ENCODE measurements around the gene TPPP2. TPM values are rescaled to one million over a fixed set of nuclear protein-coding genes. Genes with fewer than 3 reads are reported as not detected.

Gene TPPP2
- total and polyA plus RNA-seq, 9 of the 15 experiments (the other 6 are each of a cell fraction or from before 2014, with no cell fraction given), result 0.18 TPM; not detected in 8

GRCh38 chr14:21020977-21021545 lies 9.0 kb upstream of the TPPP2 start (continued):
- TF ChIP-seq ATF4 (CRISPR knock-in tag; IDR thresholded peaks at IDR 0.05) (no peak), CBX1 (IDR thresholded peaks at IDR 0.05; ENCODE audit: low read depth) (no peak)

GRCh38 chr14:21022686-21023085 lies 7.3 kb upstream of the TPPP2 start:
- intact Hi-C loops (cut with micrococcal nuclease), result no loop called here
- no peak for FAIRE-seq

More at GRCh38 chr14:21022686-21023085, 7.3 kb upstream of the TPPP2 start:
- WGBS (ENCODE audit: insufficient coverage, low coverage, missing lambda C conversion rate), result 83% methylated on average over 4 of the region's 5 CpGs
- peaks cover 30% of the 10 kb centered on the region; the same call in 1 of the 3 replicates for H3K36me3 ChIP-seq (ENCODE audit: control insufficient read depth, insufficient read depth, low read length)
- TF ChIP-seq ZNF408 (CRISPR knock-in tag; IDR thresholded peaks at IDR 0.05; ENCODE audit: low read depth), result no peak
- no peak for TF ChIP-seq PCBP2 (IDR thresholded peaks at IDR 0.05; ENCODE audit: low read depth, low read length, poor library complexity, severe bottlenecking)
- TF ChIP-seq AFF1 (IDR thresholded peaks at IDR 0.05; ENCODE audit: low read depth in 1 of 2, partially characterized antibody in 2 of 2), result no peak
- TF ChIP-seq ZNF174 (CRISPR knock-in tag; IDR thresholded peaks at IDR 0.05), result no peak
- TF ChIP-seq ILK (tag; IDR thresholded peaks at IDR 0.05; ENCODE audit: borderline replicate concordance, low read depth), result no peak
- peaks cover 21% of the 10 kb centered on the region for H3K79me2 ChIP-seq (ENCODE audit: control insufficient read depth, insufficient read depth, low read length)
- DNase-seq (ENCODE audit: extremely low read depth in 1 of 4, low spot score in 3 of 4) (no peak), ATAC-seq (no peak)
- H3K9ac ChIP-seq (ENCODE audit: insufficient read depth in 1 of 2, low read depth in 2 of 2, low read length in 2 of 2), result no peak overlapping the region
- peaks cover 35 to 36% of the 10 kb centered on the region in 2 experiments for H3K4me1 ChIP-seq (replicated peaks in 1 of 2; ENCODE audit: control insufficient read depth in 2 of 2, insufficient read depth in 2 of 2, low read length in 2 of 2)
- no peak overlapping the region; the same call in 2 of the 3 replicates for H3K27ac ChIP-seq (ENCODE audit: extremely low read depth, low read depth, low read length)
- peaks cover 2% of the 10 kb centered on the region for H3K9me1 ChIP-seq (ENCODE audit: control insufficient read depth, insufficient read depth, low read length)
- no peak overlapping the region for H2AFZ ChIP-seq (ENCODE audit: low read depth, low read length)
- in situ Hi-C loops (cut with MboI), result no loop called here
- H3K27me3 ChIP-seq (ENCODE audit: control insufficient read depth in 2 of 2, insufficient read depth in 2 of 2, low read length in 2 of 2), result no peaks in the 10 kb centered on the region
- POLR2A ChIA-PET, result interaction anchor here (0.5 to 2.6 kb wide), 5 partner anchors 8 to 146 kb away, joined by 3 to 12 read pairs (median 3); no protein-coding TSS in a partner anchor
- H3K4me3 ChIP-seq, result no peak overlapping the region
- H4K20me1 ChIP-seq (replicated peaks; ENCODE audit: control insufficient read depth, insufficient read depth, low read length), result no peaks in the 10 kb centered on the region
- CTCF ChIA-PET (ENCODE audit: low intra/inter-chr PET ratio), result no interaction called here
- no peaks in the 10 kb centered on the region for H3K9me3 ChIP-seq (replicated peaks; ENCODE audit: control insufficient read depth, insufficient read depth, low read depth, low read length)
- H3K4me2 ChIP-seq (ENCODE audit: insufficient read depth, low read length), result no peak overlapping the region
- no TSS peak for BruUV-seq (replicated peaks)

Data from K562 (cell line).